Fibroblast of lung (primary cell): ENCODE measurements around the gene YIPF4.

Source experiments
- EZH2 ChIP-seq: IDR thresholded peaks from 2 replicates; pipeline ENCODE4 v1.5.1; 2012; ENCODE audit warnings: low read length, control low read depth, mild to moderate bottlenecking; ENCODE audit errors: missing control alignments
- TF ChIP-seq, protein P1 (sequence below), 2 donors: IDR thresholded peaks in 1 of 2; conservative IDR thresholded peaks in 1 of 2; 1 replicate in 1 of 2; 2 replicates in 1 of 2; pipeline ENCODE4 v1.5.1; 2011 to 2012; ENCODE audit warnings: low read length in 2 of 2, control low read depth in 1 of 2, inconsistent platforms in 1 of 2, low read depth in 1 of 2, mild to moderate bottlenecking in 1 of 2

DNA sequence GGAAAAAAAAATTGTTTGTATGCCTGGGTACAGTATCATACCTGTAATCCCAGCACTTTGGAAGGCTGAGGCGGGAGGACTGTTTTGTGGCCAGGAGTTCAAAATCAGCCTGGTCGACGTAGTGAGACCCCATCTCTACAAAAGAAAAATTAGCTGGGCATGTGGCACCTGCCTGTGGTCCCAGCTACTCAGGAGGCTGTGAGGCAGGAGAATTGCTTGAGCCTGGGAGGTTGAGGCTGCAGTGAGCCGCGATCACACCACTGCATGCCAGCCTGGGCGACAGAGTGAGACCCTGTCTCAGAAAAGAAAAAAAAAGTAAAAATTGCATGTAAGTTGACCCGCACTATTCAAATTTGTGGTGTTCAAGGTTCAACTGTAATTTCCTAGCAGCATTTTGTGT is 32.9 kb downstream of the YIPF4 start:
- TF ChIP-seq, protein P1, sequence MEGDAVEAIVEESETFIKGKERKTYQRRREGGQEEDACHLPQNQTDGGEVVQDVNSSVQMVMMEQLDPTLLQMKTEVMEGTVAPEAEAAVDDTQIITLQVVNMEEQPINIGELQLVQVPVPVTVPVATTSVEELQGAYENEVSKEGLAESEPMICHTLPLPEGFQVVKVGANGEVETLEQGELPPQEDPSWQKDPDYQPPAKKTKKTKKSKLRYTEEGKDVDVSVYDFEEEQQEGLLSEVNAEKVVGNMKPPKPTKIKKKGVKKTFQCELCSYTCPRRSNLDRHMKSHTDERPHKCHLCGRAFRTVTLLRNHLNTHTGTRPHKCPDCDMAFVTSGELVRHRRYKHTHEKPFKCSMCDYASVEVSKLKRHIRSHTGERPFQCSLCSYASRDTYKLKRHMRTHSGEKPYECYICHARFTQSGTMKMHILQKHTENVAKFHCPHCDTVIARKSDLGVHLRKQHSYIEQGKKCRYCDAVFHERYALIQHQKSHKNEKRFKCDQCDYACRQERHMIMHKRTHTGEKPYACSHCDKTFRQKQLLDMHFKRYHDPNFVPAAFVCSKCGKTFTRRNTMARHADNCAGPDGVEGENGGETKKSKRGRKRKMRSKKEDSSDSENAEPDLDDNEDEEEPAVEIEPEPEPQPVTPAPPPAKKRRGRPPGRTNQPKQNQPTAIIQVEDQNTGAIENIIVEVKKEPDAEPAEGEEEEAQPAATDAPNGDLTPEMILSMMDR (conservative IDR thresholded peaks at IDR 0.05 in 1 of 2, IDR thresholded peaks at IDR 0.05 in 1 of 2; ENCODE audit: low read depth in 1 of 2, low read length in 2 of 2) = no peak
- TF ChIP-seq EZH2 = no peak
